NCI-H2227 (cell line): Measurements from ENCODE around the gene TLE1.
"Not testable (repeated sequence)": the region's sequence is repeated elsewhere in the genome, so short reads cannot be mapped to it uniquely, and the experiment has no call there.

Experiments used
- DNase-seq: peaks from one replicate; lab custom pipeline; 2025; ENCODE audit not compliant: unreplicated experiment; lab: John Stamatoyannopoulos, UW

The TLE1 gene

DNA sequence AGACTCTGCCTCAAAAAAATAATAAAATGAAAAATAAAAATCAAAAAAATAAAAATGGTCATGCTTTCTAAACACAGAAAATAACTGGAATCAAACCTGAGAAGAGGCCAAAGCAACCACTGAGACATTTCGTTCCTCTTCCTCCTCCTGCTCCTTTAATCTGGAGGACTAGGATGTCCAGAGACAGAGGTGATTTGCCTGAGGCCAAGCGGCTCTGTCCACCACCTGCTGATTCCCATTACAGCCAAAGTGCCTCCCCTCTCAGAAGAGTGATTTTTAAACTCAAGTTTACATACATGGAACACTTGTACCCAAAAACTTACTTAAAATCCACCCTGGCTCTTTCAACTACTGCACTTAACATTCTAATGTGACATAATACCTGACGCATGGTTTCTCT, 65.6 kb downstream of the TLE1 start:
- DNase-seq: no peak

GRCh38 chr9:81622471-81623255, 66.7 kb downstream of the TLE1 start:
- DNase-seq: no peak

- DNase-seq: peak; percentile 80
Measured at GRCh38 chr9:81621785-81622259, 67.5 kb downstream of the TLE1 start.

GRCh38 chr9:81621118-81621517, 68.2 kb downstream of the TLE1 start:
- no peak for DNase-seq

DNA sequence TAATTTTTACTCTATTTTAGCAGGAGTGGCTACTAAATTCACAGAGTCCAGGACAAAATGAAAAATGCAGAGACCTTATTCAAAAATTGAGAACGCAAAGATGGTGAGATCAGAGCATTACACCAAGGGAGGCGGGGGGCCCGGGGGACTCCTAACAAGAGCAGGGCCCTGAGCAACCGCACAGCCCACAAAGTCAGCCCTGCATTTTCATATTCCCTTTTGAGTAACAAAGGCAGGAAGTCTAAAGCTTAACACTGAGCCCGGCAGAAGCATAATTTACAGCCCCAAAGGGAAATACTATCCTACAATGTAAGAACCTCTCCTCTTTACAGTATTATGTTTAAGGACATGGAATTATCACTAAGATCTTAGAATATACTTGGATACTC, 69.4 kb downstream of the TLE1 start:
- DNase-seq: no peak

- DNase-seq: no peak
Measured at GRCh38 chr9:81619353-81620001, 69.9 kb downstream of the TLE1 start.

DNA sequence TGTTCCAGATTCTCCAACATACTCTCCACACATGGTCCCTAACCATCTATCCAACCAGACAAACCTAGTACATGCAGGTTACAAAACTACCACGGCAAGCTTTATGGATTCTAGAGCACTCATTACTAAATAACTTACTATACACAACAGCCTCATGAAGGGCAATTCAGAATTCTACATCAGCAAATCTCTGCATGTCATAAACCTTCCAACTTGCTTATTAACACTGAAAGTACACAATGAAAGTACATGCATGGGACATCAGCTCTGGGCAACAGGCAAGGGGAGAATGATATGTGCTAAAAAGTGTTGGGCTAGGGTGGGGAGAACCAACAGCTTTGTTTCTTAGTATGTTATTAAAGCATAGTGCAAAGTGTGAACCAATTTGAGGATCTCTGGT, 70.4 kb downstream of the TLE1 start:
- DNase-seq: no peak

GRCh38 chr9:81616141-81616540, 73.2 kb downstream of the TLE1 start:
- DNase-seq: no peak

DNA sequence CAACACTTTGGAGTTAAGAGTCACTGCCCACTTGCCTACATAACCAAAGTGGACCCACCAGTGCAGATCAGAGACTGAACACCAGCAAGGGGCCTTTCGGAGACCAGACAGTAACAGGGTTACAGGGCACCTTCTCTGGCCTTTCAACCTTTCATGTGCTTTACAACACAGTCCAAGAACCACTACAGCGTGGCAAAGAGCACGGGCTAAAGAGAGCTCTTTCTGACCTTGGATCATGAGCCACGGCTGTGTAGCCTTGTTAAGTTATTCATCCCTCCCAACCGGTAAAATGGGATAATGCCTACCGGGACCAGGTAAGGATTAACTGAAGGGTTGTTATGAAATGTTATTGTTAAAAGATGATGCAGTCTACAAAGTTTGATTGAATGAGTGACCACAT, 75.0 kb downstream of the TLE1 start:
- no peak for DNase-seq

DNA sequence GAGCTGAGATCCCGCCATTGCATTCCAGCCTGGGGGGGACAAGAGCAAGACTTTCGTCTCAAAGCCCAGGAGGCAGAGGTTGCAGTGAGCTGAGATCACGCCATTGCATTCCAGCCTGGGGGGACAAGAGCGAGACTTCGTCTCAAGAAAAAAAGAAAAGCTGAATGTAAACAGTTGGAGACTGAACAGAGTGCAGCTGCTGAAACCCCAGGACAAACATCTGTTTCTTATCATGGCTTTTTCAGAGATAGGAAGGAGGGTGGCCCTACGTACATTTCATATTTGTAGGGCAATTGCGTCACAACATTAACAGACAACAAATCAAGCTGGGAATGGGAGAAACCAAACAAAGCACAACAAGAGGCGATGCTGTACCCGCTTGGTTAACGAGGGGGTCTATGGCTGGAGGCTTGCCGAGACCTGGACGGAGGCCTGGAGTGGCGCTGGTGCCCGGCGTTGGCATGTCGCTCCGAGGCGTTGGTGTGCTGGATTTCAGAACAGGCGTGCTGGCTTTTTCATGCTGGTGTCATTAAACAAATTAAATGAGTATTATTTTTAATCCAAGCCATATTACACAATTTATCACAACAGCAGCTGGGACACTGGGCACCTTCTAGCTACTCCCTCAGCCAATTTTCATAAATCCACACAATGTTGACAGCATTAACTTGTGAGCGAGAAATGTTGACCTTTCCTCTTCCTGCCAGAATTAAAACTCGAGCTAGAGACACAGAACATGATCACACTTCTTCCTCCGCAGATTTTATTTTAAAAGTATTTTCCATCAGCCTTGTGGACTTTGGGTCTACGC, 76.1 kb downstream of the TLE1 start:
- DNase-seq: no peak

GRCh38 chr9:81611664-81612063, 77.7 kb downstream of the TLE1 start:
- DNase-seq: no peak

GRCh38 chr9:81610740-81611107, 78.6 kb downstream of the TLE1 start:
- no peak for DNase-seq

GRCh38 chr9:81609782-81610739, 79.3 kb downstream of the TLE1 start:
- DNase-seq: no peak

- DNase-seq: no peak
Measured at GRCh38 chr9:81608289-81608657, 81.1 kb downstream of the TLE1 start.

GRCh38 chr9:81607593-81608288, 81.6 kb downstream of the TLE1 start:
- no peak for DNase-seq

- DNase-seq: not testable (repeated sequence)
Measured at GRCh38 chr9:81606261-81606660, 83.1 kb downstream of the TLE1 start.

GRCh38 chr9:81605170-81605670, 84.1 kb downstream of the TLE1 start:
- DNase-seq: no peak

DNA sequence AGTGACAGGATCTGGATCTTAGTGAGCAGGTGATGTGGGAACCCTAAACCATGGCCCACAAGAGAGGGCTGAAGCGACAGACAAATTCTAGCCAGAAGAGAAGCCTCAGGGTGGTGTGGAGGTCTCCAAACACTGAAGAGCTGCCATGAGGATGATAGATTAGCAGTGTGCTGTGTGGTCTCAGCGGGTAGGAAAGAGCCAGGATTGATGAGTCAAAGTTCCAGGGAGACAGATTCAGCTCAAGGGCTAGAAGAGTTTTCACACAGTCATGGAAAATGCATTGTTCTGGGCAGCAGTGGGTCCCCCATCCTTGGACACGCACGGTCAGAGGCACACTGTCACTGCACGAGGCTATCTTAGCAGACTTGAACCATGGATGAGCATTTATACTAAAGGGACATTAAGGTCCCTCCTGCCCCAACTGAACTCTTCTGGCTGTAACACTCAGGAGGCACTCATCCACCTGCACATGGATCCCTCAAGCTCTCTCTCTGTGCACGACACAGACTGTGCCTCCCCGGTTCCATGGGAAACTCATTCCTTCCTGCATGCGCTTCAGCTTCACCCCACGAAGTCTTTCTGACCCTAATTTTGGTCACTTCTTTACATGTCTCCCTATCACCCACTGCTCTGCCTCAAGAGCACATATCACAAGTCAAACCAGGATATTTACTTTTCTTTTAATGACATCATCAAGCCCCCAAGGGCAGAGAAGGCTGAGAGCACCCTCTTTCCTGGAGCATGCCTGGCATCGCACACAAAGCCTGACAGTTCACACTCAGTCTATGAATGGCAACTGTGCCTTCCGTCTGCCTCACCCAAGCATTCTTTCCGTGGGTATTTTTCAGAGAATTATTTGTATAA, 84.8 kb downstream of the TLE1 start:
- DNase-seq: no peak
